Breast epithelium (tissue), 3 donors: ENCODE data around the gene DYNLRB1.

Experiments
- CTCF ChIP-seq, 3 donors: fragments of 450-650 bp; IDR thresholded peaks; one replicate each; pipeline ENCODE4 v1.5.1; 2016 to 2017; ENCODE audit warnings: antibody characterized with exemption in 3 of 3, mild to moderate bottlenecking in 3 of 3, moderate library complexity in 3 of 3
- POLR2A ChIP-seq: fragments of 450-650 bp; IDR thresholded peaks from one replicate; pipeline ENCODE4 v1.6.1; 2016; ENCODE audit warnings: antibody characterized with exemption, mild to moderate bottlenecking, moderate library complexity
- POLR2AphosphoS5 ChIP-seq, 3 donors: sonication (generic); formaldehyde crosslinking; IDR thresholded peaks; one replicate each; pipeline ENCODE4 v1.6.1; 2017; ENCODE audit warnings: antibody characterized with exemption in 3 of 3

GRCh38 chr20:34532756-34533155, 16.5 kb downstream of the DYNLRB1 start:
- TF ChIP-seq CTCF (IDR thresholded peaks at IDR 0.05) (no peak), POLR2A (no peak), POLR2AphosphoS5 (IDR thresholded peaks at IDR 0.05) (no peak)
